ENCODE results near the gene FBLN2. TPM values are rescaled to one million over a fixed set of nuclear protein-coding genes. Genes with fewer than 3 reads are reported as not detected.
A peak's percentile ranks its signal among the peaks of the same experiment; 100 is the strongest.

The FBLN2 gene
- total RNA-seq, 4 donors from 2014 or later: 85.9 to 187 (median 117) TPM

GRCh38 chr3:13571831-13572750, 23.2 kb downstream of the FBLN2 start:
- Histone ChIP-seq H3K36me3 (peaks cover 0 to 5% of the 10 kb centered on the region in 2 donors), H3K27ac (peak overlapping the region in 1 of 4 donors; percentile 6), H3K4me1 (peaks cover 0 to 51% (median 9%) of the 10 kb centered on the region in 3 donors), H3K9me3 (no peaks in the 10 kb centered on the region), H3K27me3 (no peaks in the 10 kb centered on the region), H3K4me3 (no peak overlapping the region)
- ATAC-seq: no peak
- TF ChIP-seq EP300 (IDR thresholded peaks at IDR 0.05): no peak
- no peak for TF ChIP-seq CTCF (IDR thresholded peaks at IDR 0.05)
- no peak for TF ChIP-seq POLR2AphosphoS5 (IDR thresholded peaks at IDR 0.05)
- WGBS, 2 donors (ENCODE audit: low coverage in 1 of 2): 100% methylated on average over 2 of the region's 18 CpGs; no CpG with 5 or more reads in 1 of the 2 donors

- H3K36me3 ChIP-seq: peaks cover 0 to 5% of the 10 kb centered on the region in 2 donors
- no peaks in the 10 kb centered on the region for H3K27me3 ChIP-seq
- ATAC-seq: no peak
- no peak overlapping the region for H3K27ac ChIP-seq
- peaks cover 0 to 51% (median 9%) of the 10 kb centered on the region in 3 donors for H3K4me1 ChIP-seq
- no peaks in the 10 kb centered on the region for H3K9me3 ChIP-seq
- WGBS, 2 donors (ENCODE audit: low coverage in 1 of 2): 87% methylated on average over 3 of the region's 11 CpGs; no CpG with 5 or more reads in 1 of the 2 donors
- TF ChIP-seq POLR2AphosphoS5 (IDR thresholded peaks at IDR 0.05) (no peak), EP300 (IDR thresholded peaks at IDR 0.05) (no peak), POLR2A (IDR thresholded peaks at IDR 0.05) (no peak), CTCF (IDR thresholded peaks at IDR 0.05) (no peak)
- H3K4me3 ChIP-seq: no peak overlapping the region
Measured at GRCh38 chr3:13572926-13573623, 24.1 kb downstream of the FBLN2 start.

GRCh38 chr3:13574083-13574797, 25.3 kb downstream of the FBLN2 start:
- no peak for ATAC-seq
- peak overlapping the region in 3 of 4 donors; percentile 7 to 54 (median 24) for H3K27ac ChIP-seq
- H3K9me3 ChIP-seq: no peaks in the 10 kb centered on the region
- TF ChIP-seq POLR2AphosphoS5 (IDR thresholded peaks at IDR 0.05) (no peak), EP300 (IDR thresholded peaks at IDR 0.05) (no peak), CTCF (IDR thresholded peaks at IDR 0.05) (no peak), POLR2A (IDR thresholded peaks at IDR 0.05) (no peak)
- WGBS, 2 donors (ENCODE audit: low coverage in 1 of 2): no CpG with 5 or more reads among the region's 18 CpGs
- no peaks in the 10 kb centered on the region for H3K27me3 ChIP-seq
- peaks cover 0 to 5% of the 10 kb centered on the region in 2 donors for H3K36me3 ChIP-seq
- H3K4me3 ChIP-seq: no peak overlapping the region
- peaks cover 0 to 44% (median 6%) of the 10 kb centered on the region in 3 donors for H3K4me1 ChIP-seq

- ATAC-seq: no peak
- no peaks in the 10 kb centered on the region for H3K9me3 ChIP-seq
- TF ChIP-seq POLR2AphosphoS5 (IDR thresholded peaks at IDR 0.05) (no peak), POLR2A (IDR thresholded peaks at IDR 0.05) (no peak), EP300 (IDR thresholded peaks at IDR 0.05) (no peak), CTCF (IDR thresholded peaks at IDR 0.05) (no peak)
- WGBS, 2 donors (ENCODE audit: low coverage in 1 of 2): 65 to 74% methylated on average over 2 to 3 of the region's 18 CpGs
- H3K4me3 ChIP-seq: no peak overlapping the region
- H3K27me3 ChIP-seq: no peaks in the 10 kb centered on the region
- H3K27ac ChIP-seq: peak overlapping the region in 3 of 4 donors; percentile 7 to 54 (median 24)
- H3K36me3 ChIP-seq: peaks cover 0 to 5% of the 10 kb centered on the region in 2 donors
- peaks cover 0 to 41% (median 6%) of the 10 kb centered on the region in 3 donors for H3K4me1 ChIP-seq
Measured at GRCh38 chr3:13574798-13575451, 26.0 kb downstream of the FBLN2 start.

Data from gastroesophageal sphincter (tissue), 4 donors.